ENCODE measurements around the gene ZDHHC5.
"Not testable (repeated sequence)": the region's sequence is repeated elsewhere in the genome, so short reads cannot be mapped to it uniquely, and the experiment has no call there.

The ZDHHC5 gene

GRCh38 chr11:57675176-57675941, 7.4 kb downstream of the ZDHHC5 start:
- no peak for DNase-seq

GRCh38 chr11:57679396-57679795, 11.5 kb downstream of the ZDHHC5 start:
- no peak for DNase-seq

GRCh38 chr11:57680552-57680874, 12.6 kb downstream of the ZDHHC5 start:
- no peak for DNase-seq

- no peak for DNase-seq
These were observed 13.3 kb downstream of the ZDHHC5 start for GRCh38 chr11:57681168-57681567.

- not testable (repeated sequence) for DNase-seq
These were observed 22.6 kb downstream of the ZDHHC5 start for GRCh38 chr11:57690474-57690873.

- DNase-seq = no peak
These were observed 31.0 kb downstream of the ZDHHC5 start for GRCh38 chr11:57698843-57699365.

- no peak for DNase-seq
These were observed 31.9 kb downstream of the ZDHHC5 start for GRCh38 chr11:57699813-57700212.

GRCh38 chr11:57700425-57700824, 32.5 kb downstream of the ZDHHC5 start:
- DNase-seq = no peak

GRCh38 chr11:57703341-57703740, 35.4 kb downstream of the ZDHHC5 start:
- no peak for DNase-seq

- DNase-seq = no peak
These were observed 37.0 kb downstream of the ZDHHC5 start for GRCh38 chr11:57704932-57705331.

- peak; percentile 1 for DNase-seq
These were observed 37.5 kb downstream of the ZDHHC5 start for GRCh38 chr11:57705432-57705831.

GRCh38 chr11:57709802-57710367, 42.0 kb downstream of the ZDHHC5 start:
- no peak for DNase-seq

GRCh38 chr11:57711414-57712255, 43.7 kb downstream of the ZDHHC5 start, which contains the start of gene MED19:
TSS of gene MED19 (minus strand) at chr11:57712215. CDS start at chr11:57712179, 36 bp downstream.
- DNase-seq = peak; percentile 88

GRCh38 chr11:57712256-57713150, 44.6 kb downstream of the ZDHHC5 start, which contains the start of gene TMX2:
TSS of gene TMX2 (plus strand) at chr11:57712593. CDS start at chr11:57712619, 26 bp downstream.
- DNase-seq = peak; percentile 99

GRCh38 chr11:57713835-57714234, 45.9 kb downstream of the ZDHHC5 start:
- no peak for DNase-seq

- not testable (repeated sequence) for DNase-seq
These were observed 48.8 kb downstream of the ZDHHC5 start for GRCh38 chr11:57716726-57717125.

GRCh38 chr11:57727185-57727584, 59.3 kb downstream of the ZDHHC5 start:
- no peak for DNase-seq

GRCh38 chr11:57728829-57729228, 60.9 kb downstream of the ZDHHC5 start:
- no peak for DNase-seq

GRCh38 chr11:57729479-57729878, 61.6 kb downstream of the ZDHHC5 start:
- no peak for DNase-seq

GRCh38 chr11:57732661-57733060, 64.7 kb downstream of the ZDHHC5 start:
- DNase-seq = no peak

- DNase-seq = no peak
These were observed 67.8 kb downstream of the ZDHHC5 start for GRCh38 chr11:57735619-57736298.

All from DMS79 (cell line).